NCI-H69 (cell line): ENCODE measurements around the gene ENAM.
"Not testable (repeated sequence)": the region's sequence is repeated elsewhere in the genome, so short reads cannot be mapped to it uniquely, and the experiment has no call there.

Experiments used
- DNase-seq: peaks from one replicate; lab custom pipeline; 2025; lab: John Stamatoyannopoulos, UW

ENAM gene

DNA sequence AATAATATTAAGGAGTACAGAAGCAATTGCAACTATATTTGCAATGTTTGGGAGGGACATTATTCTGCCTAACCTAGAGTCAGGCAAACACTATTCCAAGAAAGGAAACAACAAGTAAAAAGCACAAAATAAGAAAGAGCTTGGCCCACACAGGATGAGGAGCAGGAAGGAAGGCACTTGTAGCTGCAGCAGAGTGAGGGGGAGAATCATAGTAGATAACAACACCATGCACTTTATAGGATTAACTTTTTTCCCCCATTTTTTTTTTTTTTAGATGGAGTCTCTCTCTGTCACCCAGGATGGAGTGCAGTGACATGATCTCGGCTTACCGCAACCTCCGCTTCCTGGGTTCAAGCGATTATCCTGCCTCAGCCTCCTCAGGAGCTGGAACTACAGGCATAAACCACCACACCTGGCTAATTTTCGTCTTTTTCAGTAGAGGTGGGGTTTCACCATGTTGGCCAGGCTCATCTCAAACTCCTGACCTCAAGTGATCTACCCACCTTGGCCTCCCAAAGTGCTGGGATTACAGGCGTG is 48.1 kb downstream of the ENAM start:
- no peak for DNase-seq

DNA sequence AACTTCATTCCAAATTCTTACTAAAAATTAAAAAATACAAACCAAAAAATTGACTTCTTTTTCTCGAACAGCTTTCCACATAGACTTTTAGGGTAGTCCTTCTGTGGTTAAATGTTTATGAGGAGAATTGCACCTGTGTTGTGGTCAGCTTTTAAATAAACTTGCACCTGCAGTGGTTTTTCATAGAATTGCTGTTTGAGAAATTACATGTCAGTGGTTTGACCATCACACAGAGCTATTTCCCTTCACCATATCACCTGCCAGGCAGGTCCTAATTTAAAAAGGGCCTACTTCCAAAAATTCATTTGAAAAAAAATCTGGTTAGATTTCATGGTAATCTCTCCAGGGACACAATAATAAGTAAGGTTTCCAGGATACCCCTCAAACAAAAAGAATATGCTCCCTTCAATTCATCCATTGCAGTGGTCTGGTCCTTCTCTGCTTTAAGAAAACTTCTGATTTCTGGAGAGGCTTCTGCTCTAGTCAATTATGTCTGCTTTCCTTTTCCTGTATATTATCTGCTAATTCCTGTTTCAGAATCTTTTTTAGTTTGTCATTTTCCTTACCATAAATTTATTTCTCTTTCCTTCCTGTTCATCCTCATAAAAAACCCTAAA is 49.9 kb downstream of the ENAM start:
- DNase-seq: no peak

DNA sequence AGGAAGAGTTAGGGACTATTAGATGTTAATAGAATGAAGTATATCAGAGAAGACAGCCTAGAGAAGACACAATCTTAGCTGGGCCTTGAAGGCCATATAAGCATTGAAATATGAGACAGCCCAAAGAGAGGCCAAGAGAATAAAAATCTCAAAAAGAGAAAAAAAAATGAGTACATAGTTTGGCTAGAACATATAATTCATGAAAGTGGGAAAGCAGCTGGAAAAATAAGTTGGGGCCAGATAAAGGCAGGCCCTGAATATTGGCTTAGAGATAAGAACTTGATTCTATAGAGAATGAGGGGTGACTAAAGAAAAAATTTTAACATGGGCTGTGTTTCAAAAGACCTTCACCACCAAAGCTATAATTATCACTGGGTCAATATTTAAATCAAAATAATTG is 52.4 kb downstream of the ENAM start:
- DNase-seq: no peak

DNA sequence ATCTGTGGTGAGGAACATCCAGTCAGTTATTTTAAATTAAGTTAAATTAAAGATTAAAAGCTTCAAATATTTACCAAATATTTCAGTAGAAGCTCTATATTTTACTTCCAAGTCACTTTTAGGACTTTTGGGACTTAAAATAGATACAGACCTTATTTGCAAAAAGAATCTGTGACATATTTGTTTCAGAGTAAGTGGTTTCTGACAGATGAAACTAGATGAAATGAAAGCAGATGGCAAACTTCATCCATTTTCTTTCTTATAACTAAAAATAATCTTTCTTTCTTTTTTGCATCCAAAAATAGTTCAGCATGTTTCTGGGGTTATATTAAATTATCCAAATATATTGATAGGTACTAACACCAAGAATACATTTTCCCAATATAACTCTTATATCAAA is 53.2 kb downstream of the ENAM start:
- DNase-seq: no peak

DNA sequence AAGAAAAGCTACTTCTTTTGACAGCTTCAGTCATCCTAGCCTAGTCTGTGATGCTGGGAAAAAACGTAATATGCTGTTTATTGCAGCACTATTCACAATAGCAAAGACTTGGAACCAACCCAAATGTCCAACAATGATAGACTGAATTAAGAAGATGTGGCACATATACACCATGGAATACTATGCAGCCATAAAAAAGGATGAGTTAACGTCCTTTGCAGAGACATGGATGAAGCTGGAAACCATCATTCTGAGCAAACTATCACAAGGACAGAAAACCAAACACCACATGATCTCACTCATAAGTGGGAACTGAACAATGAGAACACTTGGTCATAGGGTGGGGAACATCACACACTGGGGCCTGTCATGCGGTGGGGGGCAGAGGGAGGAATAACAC is 53.6 kb downstream of the ENAM start:
- DNase-seq: not testable (repeated sequence)

DNA sequence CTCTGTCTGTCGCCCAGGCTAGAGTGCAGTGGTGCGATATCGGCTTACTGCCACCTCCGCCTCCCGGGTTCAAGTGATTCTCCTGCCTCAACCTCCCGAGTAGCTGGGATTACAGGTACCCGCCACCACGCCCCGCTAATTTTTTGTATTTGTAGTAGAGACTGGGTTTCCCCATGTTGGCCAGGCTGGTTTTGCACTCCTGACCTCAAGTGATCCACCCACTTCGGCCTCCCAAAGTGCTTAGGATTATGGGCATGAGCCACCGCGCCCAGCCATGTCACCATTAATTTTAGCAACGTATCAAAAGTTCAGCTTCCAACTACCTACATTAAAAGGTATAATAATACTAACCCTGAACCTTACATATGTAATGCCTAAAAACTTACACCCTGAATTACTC is 58.8 kb downstream of the ENAM start:
- DNase-seq: no peak

DNA sequence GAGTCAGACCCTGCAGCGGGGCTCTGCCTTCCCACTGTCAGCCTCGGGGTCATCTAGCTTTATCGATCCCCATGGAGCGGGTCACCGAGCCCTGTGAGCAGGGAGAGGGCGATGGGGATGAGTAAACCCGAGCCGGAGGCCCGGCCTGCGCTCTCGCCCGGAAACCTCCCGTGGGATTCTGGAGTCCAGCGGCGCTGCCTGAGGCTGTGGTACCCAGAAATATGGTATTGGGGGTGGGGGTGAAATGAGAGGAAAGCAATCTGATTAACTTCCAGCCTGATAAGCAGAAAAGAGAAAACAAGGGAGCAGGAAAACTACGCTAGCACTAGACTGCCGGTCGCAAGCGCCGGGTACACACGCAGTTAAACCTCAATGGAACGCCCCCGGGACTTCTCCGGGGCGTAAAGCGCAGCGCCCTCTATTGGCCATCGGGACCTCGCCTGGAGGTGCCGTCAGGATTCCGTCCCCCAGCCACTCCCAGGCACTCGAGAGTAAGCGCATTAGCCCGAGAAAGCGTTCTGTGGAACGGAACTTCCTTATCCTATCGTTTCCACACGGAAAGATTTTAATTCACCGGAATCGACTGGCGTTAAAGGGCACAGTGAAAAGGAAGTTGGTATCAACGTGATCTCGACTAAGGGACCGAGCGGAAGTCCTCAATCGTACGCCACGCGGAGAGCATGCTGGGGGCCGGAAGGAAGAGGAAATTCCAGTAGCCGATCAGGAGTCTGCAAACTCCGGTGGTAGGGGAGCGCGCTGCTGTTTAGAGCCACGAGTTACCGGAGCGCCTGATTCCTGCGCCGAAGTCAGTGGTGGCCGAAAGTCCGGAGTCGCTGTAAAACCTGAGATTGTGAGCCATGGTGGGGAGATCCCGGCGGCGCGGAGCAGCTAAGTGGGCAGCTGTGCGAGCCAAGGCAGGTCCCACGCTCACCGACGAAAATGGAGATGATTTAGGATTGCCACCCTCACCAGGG is 59.6 kb downstream of the ENAM start, which contains the start of gene UTP3:
Gene UTP3, plus strand, starts transcription at position 712 of the 974 bp plus-strand sequence. Its CDS starts 146 bp downstream, at position 858.
- DNase-seq: peak; percentile 94

DNA sequence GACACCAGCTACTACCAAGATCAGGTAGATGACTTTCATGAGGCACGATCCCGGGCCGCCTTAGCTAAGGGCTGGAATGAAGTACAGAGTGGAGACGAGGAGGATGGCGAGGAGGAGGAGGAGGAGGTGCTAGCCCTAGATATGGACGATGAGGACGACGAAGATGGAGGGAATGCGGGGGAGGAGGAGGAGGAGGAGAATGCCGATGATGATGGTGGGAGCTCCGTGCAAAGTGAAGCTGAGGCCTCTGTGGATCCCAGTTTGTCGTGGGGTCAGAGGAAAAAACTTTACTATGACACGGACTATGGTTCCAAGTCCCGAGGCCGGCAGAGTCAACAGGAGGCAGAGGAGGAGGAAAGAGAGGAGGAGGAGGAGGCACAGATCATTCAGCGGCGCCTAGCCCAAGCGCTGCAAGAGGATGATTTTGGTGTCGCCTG is 60.3 kb downstream of the ENAM start:
- DNase-seq: no peak

DNA sequence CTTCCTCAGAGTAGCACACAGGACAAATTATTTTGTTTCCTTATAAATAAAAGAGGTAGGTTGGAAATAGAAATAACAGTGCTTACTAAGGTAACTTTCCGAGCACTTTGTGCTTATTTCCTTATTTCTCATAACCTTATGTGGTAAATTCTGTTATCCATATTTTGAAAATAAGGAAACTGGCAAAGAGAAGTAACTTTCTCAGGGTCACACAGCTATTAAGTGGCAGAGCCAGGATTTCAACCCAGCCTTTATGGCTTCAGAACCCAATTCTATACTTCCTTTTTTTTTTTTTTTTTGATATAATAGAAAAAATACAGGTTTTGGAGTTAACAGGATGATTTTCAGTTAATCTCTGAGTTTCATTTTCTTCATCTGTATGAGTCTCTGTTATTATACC is 63.1 kb downstream of the ENAM start:
- DNase-seq: no peak

DNA sequence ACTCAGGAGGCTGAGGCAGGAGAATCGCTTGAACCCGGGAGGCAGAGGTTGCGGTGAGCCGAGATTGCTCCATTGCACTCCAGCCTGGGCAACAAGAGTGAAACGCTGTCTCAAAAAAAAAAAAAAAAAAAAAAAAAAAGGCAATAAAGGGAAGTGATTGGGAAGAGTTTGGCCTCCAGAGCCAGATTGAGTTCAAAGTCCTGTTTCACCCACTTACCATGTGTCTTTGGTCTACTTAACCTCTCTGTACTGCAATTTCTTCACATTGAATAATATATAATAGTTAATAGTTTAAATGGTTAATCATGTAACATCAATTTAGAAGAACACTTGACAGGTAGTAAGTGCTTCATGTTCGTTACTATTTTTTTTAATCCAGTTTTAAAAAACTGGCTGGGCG is 66.1 kb downstream of the ENAM start:
- DNase-seq: not testable (repeated sequence)
